Measurements from ENCODE around the gene PLCB1.

DNA sequence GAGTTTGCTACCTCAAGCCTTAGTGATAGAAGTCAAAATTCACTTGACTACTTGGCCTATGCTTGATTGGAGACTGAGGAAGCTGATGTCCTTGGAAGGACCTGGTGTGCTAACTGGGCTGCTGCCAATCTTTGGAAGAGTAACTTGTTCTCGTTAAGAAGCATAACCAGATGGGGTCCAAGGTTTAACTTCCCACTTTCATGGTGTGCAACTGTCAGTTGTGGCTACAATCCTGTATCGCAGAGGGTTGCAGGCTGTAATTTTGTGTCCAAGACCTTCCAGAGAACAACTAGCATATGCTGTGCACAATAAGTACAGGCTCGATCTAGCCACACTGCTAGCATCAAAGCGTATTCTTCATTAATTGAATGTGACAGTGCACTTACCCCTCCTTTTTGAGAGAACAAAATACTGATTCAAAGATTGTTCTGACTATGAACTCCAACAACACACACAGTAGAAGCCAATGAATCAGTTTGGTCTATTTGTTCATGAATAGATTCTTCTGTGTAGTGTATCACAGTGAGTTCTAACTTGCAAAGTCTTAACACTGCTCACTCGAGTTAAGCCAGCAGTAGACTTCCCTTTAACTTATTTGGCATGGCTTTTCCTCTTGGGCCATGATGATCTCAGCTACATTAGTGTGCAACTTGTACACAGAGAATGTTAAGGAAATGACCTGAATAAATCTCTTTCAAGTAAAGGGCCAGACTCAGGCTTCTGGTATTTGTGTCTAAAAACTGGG lies 15.8 kb upstream of the PLCB1 start:
- TF ChIP-seq CTCF (optimal IDR thresholded peaks at IDR 0.05 in 1 of 3, IDR thresholded peaks at IDR 0.05 in 1 of 3, conservative IDR thresholded peaks at IDR 0.05 in 1 of 3; ENCODE audit: extremely low read depth in 1 of 3, insufficient read depth in 2 of 3, low read length in 3 of 3) (no peak), EZH2 (IDR thresholded peaks at IDR 0.05; ENCODE audit: low read length) (no peak)

Measured in keratinocyte (primary cell).